Subcutaneous adipose tissue (tissue), 4 donors: Measurements from ENCODE around the gene EDA. TPM values are rescaled to one million over a fixed set of nuclear protein-coding genes. Genes with fewer than 3 reads are reported as not detected.

Source experiments
- CTCF ChIP-seq: fragments of 450-650 bp; IDR thresholded peaks from one replicate; pipeline ENCODE4 v1.5.1; 2016; ENCODE audit warnings: low read depth, mild to moderate bottlenecking, control low read depth, antibody characterized with exemption, moderate library complexity
- total RNA-seq, 4 donors: library from RNA; depleted of rRNA; stranded (reverse); fragments of >200 nt; gene quantifications; one replicate each; pipeline ENCODE4 v1.1.0, GENCODE V29; 2016

The EDA gene
- total RNA-seq, 4 donors from 2014 or later, result 5.5 to 10.7 (median 6.9) TPM

DNA sequence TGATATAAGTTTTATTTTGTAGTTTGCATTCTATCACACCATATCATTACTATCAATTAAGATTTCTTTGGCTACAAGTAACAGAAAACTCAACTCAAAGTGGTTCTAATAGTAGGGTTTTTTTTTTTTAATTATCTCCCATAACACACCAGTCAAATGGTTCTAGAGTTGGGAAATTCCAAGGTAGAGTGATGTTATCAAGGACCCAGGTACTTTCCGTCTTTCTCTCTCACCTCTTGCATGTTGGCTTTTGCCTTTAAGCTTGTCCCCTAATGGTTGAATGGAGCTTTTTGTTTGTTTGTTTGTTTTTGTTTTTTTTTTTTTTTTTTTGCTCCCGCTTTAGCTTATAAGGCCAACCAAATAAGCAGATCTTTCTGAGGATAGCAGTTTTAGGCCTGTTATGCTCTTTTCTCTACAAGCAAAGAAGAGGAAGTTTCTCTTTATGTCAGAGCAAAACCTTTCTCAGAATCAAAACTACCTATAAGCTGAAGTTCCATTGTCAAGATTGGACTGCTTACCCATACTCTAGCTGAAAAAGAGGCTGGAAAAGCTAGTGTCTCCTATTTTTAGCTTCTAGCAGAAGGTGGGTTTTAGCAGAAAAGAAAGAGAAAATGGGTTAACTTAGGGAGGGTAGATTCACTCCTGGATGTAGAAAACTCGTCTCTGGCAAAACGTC lies 177.5 kb downstream of the EDA start:
- no peak for TF ChIP-seq CTCF

GRCh38 chrX:69795702-69796101 lies 179.8 kb downstream of the EDA start:
- TF ChIP-seq CTCF, result no peak

DNA sequence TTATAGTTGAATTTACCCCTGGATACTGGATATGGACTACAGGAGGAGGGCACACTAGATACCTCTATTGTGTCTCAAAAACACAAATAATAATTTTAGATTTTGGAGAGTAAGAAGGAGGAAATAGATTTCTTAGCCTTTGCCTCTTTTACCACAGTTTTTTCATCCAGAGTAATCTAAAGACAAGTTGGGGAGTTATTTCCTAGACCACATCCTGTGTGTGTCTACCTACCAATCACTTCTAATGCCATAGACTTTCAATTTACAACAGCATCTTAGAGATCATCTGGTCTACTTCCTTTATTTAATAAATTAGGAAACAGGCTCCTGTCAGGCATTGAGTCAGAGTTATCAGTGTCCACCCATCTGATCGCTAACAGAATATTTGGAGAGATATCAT lies 191.5 kb downstream of the EDA start:
- TF ChIP-seq CTCF, result no peak

- TF ChIP-seq CTCF, result no peak
Observed at GRCh38 chrX:69808375-69808774, 192.5 kb downstream of the EDA start.

DNA sequence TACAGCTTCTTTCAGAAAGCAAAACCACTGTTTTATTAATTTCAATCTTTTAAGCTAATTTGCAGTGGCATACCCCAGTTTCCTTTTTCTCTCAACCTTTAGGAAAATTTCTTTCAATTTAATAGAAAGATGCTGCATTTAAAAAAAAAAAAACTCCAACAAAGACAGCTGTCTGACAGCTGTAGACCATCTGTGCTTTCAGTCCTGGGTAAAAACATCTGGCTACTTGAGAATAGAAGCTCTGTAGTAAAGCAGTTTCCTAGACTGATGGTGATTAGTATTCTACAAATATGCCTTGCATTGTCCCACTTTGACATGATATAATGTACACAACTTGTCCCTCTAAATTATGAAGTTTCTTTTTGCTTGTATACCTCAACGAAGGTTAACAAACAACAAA lies 197.8 kb downstream of the EDA start:
- no peak for TF ChIP-seq CTCF

DNA sequence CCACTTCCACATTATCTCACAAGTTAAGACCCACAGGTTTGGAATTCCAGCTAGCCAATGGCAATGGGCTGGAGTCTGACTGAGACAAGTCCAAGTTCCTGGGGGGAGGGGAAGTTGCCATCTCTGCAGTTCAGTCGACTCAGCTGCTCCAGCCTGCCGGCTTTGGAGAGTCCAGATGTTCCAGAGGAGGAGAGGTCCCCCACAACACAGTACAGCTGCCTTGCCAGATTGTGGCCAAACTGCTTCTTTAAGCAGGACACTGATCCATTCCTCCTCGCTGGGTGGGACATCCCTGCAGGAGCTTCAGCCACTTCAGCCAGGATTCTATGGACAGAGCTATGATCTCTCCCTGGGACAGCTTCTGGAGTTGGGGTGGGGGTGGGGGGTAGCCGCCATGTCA lies 199.2 kb downstream of the EDA start:
- no peak for TF ChIP-seq CTCF

GRCh38 chrX:69815519-69815918 lies 199.6 kb downstream of the EDA start:
- TF ChIP-seq CTCF, result no peak
